Left ventricle myocardium inferior (tissue), 1 donor: ENCODE results near the gene REV3L. TPM values are rescaled to one million over a fixed set of nuclear protein-coding genes. Genes with fewer than 3 reads are reported as not detected.
"Not testable (repeated sequence)": the region's sequence is repeated elsewhere in the genome, so short reads cannot be mapped to it uniquely, and the experiment has no call there.

Experiments used
- DNase-seq: peaks from one replicate; pipeline ENCODE4 v3.0.0-alpha.2; 2020
- H3K27ac ChIP-seq: fragments of 200-600 bp; replicated peaks from 2 replicates; pipeline ENCODE4 v1.8.0; 2021
- H3K27me3 ChIP-seq: fragments of 200-600 bp; 2 replicates; pipeline ENCODE4 v1.8.0; 2021; ENCODE audit warnings: low read depth
- H3K36me3 ChIP-seq: fragments of 200-600 bp; 2 replicates; pipeline ENCODE4 v1.8.0; 2021
- H3K4me1 ChIP-seq: fragments of 200-600 bp; 2 replicates; pipeline ENCODE4 v1.8.0; 2021
- H3K4me3 ChIP-seq: fragments of 200-600 bp; 2 replicates; pipeline ENCODE4 v1.8.0; 2021; ENCODE audit warnings: mild to moderate bottlenecking, moderate library complexity
- H3K9me3 ChIP-seq: fragments of 200-600 bp; replicated peaks from 2 replicates; pipeline ENCODE4 v1.8.0; 2021
- CTCF ChIP-seq: fragments of 200-600 bp; IDR thresholded peaks from 2 replicates; pipeline ENCODE4 v1.8.0; 2021; ENCODE audit warnings: antibody characterized with exemption, mild to moderate bottlenecking, borderline replicate concordance
- intact Hi-C: fragments of 100-400 bp; cut with micrococcal nuclease; formaldehyde crosslinking; loops from one replicate; pipeline ENCODE4 v1.11.0; 2022
- total RNA-seq: library from RNA; stranded (reverse); fragmentation: NEBNext Ultra II Directional; extraction: Animal tissue kit (Norgen Biotek cat#: 25700); gene quantifications from one replicate; pipeline ENCODE4 v1.2.1, GENCODE V29; 2021
- donor health status: DM: no; HTN: yes; CAD: no; lungs with severe emphysema.

REV3L gene
- total RNA-seq, 1 donor from 2014 or later: 12.5 TPM

- no peak for DNase-seq
- intact Hi-C loops: no loop called here
- peaks cover 9% of the 10 kb centered on the region for H3K4me1 ChIP-seq
- no peaks in the 10 kb centered on the region for H3K27me3 ChIP-seq
- H3K9me3 ChIP-seq: no peaks in the 10 kb centered on the region
- TF ChIP-seq CTCF: no peak
- no peak overlapping the region for H3K27ac ChIP-seq
- H3K4me3 ChIP-seq: no peak overlapping the region
- peaks cover 10% of the 10 kb centered on the region for H3K36me3 ChIP-seq
These were observed 188.5 kb downstream of the REV3L start for GRCh38 chr6:111294374-111294967.

GRCh38 chr6:111291336-111292259, 191.4 kb downstream of the REV3L start:
- H3K9me3 ChIP-seq: no peaks in the 10 kb centered on the region
- no peak overlapping the region for H3K4me3 ChIP-seq
- DNase-seq: no peak
- intact Hi-C loops: no loop called here
- no peak overlapping the region for H3K27ac ChIP-seq
- H3K27me3 ChIP-seq: no peaks in the 10 kb centered on the region
- peaks cover 9% of the 10 kb centered on the region for H3K4me1 ChIP-seq
- no peaks in the 10 kb centered on the region for H3K36me3 ChIP-seq
- TF ChIP-seq CTCF: no peak

GRCh38 chr6:111290689-111291335, 192.2 kb downstream of the REV3L start:
- H3K27ac ChIP-seq, H3K27me3 ChIP-seq, H3K36me3 ChIP-seq, intact Hi-C loops, DNase-seq, H3K9me3 ChIP-seq, H3K4me3 ChIP-seq, H3K4me1 ChIP-seq: not testable (repeated sequence)

- H3K27ac ChIP-seq, H3K27me3 ChIP-seq, H3K4me1 ChIP-seq, DNase-seq, H3K4me3 ChIP-seq, H3K9me3 ChIP-seq, intact Hi-C loops: not testable (repeated sequence)
- H3K36me3 ChIP-seq: peaks cover 18% of the 10 kb centered on the region
These were observed 198.7 kb downstream of the REV3L start for GRCh38 chr6:111284356-111284755.

GRCh38 chr6:111283707-111284106, 199.3 kb downstream of the REV3L start:
- no peak overlapping the region for H3K4me3 ChIP-seq
- TF ChIP-seq CTCF: no peak
- H3K9me3 ChIP-seq: no peaks in the 10 kb centered on the region
- H3K27ac ChIP-seq: no peak overlapping the region
- H3K27me3 ChIP-seq: no peaks in the 10 kb centered on the region
- intact Hi-C loops: no loop called here
- H3K36me3 ChIP-seq: peaks cover 25% of the 10 kb centered on the region
- H3K4me1 ChIP-seq: no peaks in the 10 kb centered on the region
- no peak for DNase-seq

- DNase-seq: no peak
- H3K27ac ChIP-seq: no peak overlapping the region
- no peak overlapping the region for H3K4me3 ChIP-seq
- no peaks in the 10 kb centered on the region for H3K4me1 ChIP-seq
- no peaks in the 10 kb centered on the region for H3K27me3 ChIP-seq
- intact Hi-C loops: no loop called here
- TF ChIP-seq CTCF: no peak
- peaks cover 36% of the 10 kb centered on the region for H3K36me3 ChIP-seq
- H3K9me3 ChIP-seq: no peaks in the 10 kb centered on the region
These were observed 200.5 kb downstream of the REV3L start for GRCh38 chr6:111282515-111282914.
